HG03460 (cell line): ENCODE measurements around the gene CHST15.

Source experiments
- ATAC-seq: cut with Tn5 transposase; IDR thresholded peaks from one replicate; pipeline ENCODE4 v1.9.1; 2021; ENCODE audit not compliant: unreplicated experiment

CHST15 gene

GRCh38 chr10:124066781-124067714 lies 26.4 kb downstream of the CHST15 start:
- no peak for ATAC-seq

- ATAC-seq: no peak
These were observed 27.2 kb downstream of the CHST15 start for GRCh38 chr10:124066126-124066700.

GRCh38 chr10:124065382-124066125 lies 27.8 kb downstream of the CHST15 start:
- no peak for ATAC-seq

DNA sequence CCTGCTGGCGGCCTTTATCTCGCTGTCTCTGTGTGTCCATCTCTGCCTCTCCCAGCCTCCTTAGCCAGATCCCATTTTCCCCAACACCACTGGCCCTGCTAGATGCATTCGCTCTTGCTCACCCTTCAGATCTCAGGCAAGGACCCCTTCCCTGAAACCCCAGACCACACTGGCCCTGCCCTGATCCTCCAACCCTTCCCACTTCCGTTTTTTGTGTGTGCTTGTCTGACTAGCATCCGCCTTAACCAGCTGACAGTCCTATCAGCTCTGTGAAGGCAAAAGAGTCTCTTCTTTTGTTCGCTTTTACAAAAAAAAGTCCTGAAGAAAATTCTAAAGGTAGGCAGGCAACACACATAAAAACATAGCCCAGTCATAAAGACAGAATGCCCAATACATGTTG lies 28.7 kb downstream of the CHST15 start:
- no peak for ATAC-seq

- ATAC-seq: no peak
These were observed 29.4 kb downstream of the CHST15 start for GRCh38 chr10:124063750-124064603.

GRCh38 chr10:124062390-124062789 lies 31.0 kb downstream of the CHST15 start:
- ATAC-seq: no peak

DNA sequence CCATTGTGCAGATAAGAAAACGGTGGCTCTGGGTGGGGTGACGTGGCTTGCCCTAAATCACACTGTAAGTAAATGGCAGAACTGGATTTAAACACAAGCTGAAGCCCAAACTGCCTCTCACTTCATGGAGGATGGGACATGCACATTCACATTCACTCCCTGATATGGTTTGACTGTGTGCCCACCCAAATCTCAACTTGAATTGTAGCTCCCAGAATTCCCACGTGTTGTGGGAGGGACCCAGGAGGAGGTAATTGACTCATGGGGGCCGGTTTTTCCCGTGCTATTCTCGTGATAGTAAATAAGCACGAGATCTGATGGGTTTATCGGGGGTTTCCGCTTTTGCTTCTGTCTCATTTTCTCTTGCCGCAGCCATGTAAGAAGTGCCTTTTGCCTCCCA lies 32.4 kb downstream of the CHST15 start:
- no peak for ATAC-seq

- ATAC-seq: no peak
These were observed 33.2 kb downstream of the CHST15 start for GRCh38 chr10:124060148-124060720.

DNA sequence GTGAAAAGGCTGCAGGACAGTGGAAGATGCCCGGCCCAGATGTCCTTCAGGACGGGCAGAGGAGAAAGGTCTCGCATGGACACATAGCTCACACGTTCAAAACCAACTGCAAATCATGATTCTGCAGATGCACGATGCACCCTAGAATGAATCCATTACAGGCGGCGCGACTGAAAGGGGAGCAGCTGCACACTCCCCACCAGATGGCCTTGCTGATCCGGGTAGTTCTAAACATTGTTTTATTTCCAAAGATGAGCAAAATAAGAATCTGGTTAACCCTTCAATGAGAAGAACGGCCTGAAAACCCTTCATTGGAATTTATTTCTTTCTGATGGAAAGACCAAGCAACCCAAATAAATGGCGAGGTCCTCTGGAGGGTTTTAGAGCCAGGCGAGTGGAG lies 33.8 kb downstream of the CHST15 start:
- ATAC-seq: no peak

DNA sequence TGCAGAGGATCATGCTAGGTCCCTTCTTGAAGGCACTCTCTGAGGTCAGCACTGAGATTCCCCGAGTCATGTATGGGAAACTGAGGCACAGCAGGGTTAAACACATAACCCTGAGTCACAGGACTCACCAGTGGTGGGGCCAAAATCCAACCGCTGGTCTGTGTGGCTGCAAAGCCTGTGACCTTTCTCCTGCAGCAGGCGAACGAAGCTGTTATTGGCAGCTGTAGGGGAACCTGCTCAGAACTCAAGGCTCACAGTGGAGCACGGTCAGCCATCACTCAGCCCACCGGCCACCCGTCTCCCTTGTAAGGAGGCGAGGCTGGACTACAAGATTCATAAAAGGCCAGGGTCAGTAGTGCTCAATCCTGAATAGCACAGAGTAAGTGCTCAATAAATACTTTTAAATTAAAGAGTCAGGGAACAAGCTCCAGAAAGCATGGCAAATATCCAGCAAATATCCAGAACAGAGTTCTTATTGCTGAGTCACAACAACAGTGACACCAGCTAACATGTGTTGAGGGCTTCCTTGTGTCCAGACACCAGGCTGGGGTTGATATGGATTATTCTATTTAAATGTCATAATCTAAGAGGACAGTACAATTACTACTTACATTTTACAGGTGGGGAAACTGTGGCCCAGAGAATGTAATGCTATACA lies 34.9 kb downstream of the CHST15 start:
- no peak for ATAC-seq

- ATAC-seq: no peak
These were observed 35.8 kb downstream of the CHST15 start for GRCh38 chr10:124057601-124058000.

DNA sequence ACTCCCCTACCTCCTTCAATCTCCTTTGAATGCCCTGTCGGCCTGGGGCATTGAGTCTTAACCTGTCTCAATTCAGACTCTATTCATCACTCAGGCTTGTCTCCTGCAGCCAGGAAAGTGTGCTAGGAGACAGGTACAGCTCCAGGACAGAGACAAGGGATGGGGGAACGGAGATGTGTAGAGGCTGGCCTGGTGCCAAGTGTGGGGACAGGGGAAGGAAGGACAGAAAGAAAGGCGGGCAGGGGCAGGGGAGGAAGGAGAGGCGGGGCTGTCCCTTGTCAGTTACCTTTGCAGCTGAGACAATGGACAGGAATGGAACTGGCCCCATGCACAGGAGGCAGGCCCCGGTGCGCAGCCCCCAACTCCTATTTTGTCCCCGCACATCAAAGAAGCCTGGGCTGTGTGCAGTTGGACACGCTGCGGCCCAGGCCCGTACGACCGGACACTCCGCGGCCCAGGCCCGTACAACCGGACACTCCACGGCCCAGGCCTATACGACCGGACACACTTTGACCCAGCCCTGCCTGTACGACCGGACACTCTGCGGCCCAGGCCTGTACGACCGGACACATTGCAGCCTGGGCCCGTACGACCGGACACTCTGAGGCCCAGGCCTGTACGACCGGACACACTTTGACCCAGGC lies 36.9 kb downstream of the CHST15 start:
- ATAC-seq: no peak

- no peak for ATAC-seq
These were observed 39.4 kb downstream of the CHST15 start for GRCh38 chr10:124053971-124054370.

DNA sequence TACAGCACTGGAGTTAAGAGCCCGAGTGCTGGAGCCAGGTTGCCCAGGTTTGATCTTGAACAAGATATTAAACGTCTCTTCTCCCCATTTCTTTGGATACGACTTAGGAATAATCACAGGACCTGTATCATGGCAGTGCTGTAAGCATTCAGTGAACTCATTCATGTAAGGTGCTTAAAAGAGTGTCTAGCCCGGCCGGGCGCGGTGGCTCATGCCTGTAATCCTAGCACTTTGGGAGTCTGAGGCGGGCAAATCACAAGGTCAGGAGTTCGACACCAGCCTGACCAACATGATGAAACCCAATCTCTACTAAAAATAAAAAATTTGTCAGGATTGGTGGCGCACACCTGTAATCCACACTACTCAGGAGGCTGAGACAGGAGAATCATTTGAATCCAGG lies 40.8 kb downstream of the CHST15 start:
- ATAC-seq: no peak

DNA sequence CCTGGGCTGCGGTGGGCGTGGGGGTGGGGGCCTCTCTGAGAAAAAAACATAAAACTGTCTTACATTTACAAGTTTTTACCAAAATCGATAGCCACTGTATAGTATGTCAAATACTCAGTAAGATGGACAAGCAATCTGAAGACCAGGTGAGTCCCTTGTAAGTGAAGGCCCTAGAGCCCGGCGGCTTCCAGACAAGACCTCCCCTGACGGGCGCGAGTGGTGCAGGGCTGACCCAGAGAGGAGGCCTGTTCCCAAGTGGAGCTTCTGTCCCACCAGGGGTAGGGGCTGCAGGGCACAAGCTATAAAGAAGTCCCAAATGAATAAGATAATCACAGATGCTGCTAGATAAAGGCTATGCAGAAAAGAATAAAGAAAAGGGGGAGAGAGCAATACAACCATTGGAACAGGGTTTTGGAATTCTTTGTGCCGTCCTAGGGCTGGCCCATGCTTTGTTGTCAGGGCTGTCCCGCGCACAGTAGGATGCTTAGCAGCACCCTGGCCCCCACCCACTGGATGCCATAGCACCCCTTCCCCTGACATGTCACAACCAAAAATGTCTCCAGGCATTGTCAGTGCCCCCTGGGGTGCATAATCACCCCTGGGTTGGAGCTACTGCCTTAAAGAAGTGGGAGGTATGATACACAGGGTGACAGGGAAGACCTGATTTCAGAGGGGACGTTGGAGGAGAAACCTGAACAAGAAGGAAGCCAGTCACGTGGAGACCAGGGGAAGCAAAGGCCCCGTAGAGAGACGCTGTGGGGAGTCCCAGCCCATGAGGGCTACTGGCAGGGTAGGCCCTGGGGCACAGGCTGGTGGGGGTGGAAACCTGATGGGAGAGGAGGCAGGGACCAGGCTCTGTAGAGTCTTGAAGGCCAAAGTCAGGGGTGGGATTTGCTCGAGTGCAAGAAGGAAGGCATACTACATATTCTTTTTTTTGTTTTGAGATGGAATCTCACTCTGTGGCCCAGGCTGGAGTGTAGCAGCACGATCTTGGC lies 43.1 kb downstream of the CHST15 start:
- ATAC-seq: no peak

DNA sequence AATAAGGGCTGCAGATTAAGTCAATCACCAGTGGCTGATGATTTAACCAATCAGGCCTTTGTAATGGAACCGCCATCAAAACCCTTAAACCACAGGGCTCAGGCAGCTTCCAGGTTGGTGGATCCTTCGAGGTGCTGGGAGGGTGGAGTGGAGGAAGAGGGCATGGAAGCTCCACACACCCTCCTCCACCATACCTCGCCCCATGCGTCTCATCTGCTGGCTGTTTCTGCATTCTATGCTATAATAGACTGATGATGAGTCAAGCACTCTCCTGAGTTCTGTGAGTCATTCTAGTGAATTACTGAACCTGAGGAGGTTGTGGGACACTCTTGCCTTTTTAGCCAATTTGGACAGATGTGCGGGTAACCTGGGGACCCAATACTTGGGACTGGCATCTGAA lies 43.9 kb downstream of the CHST15 start:
- ATAC-seq: no peak

GRCh38 chr10:124048371-124049290 lies 44.8 kb downstream of the CHST15 start:
- ATAC-seq: no peak
